Suprapubic skin (tissue), 4 donors: ENCODE measurements around the gene ITPRIPL1. TPM values are rescaled to one million over a fixed set of nuclear protein-coding genes. Genes with fewer than 3 reads are reported as not detected.

Experiments
- DNase-seq, 2 donors: peaks; one replicate each; pipeline ENCODE4 v3.0.0-alpha.2; 2019; ENCODE audit warnings: low spot score in 2 of 2
- H3K27ac ChIP-seq: fragments of 200-600 bp; sonication (generic); one replicate; pipeline ENCODE4 v1.5.1; 2019
- H3K27me3 ChIP-seq: fragments of 200-600 bp; sonication (generic); one replicate; pipeline ENCODE4 v1.5.1; 2019
- H3K36me3 ChIP-seq: fragments of 200-600 bp; sonication (generic); one replicate; pipeline ENCODE4 v1.5.1; 2019
- H3K4me1 ChIP-seq: fragments of 200-600 bp; sonication (generic); one replicate; pipeline ENCODE4 v1.5.1; 2019
- H3K4me3 ChIP-seq: fragments of 200-600 bp; sonication (generic); one replicate; pipeline ENCODE4 v1.5.1; 2019; ENCODE audit warnings: mild to moderate bottlenecking
- H3K9me3 ChIP-seq: fragments of 200-600 bp; sonication (generic); one replicate; pipeline ENCODE4 v1.5.1; 2019
- CTCF ChIP-seq, 2 donors: fragments of 200-600 bp in 1 of 2; fragments of 450-650 bp in 1 of 2; sonication (generic) in 1 of 2; IDR thresholded peaks; one replicate each; pipeline ENCODE4 v1.5.1; 2016 to 2019; ENCODE audit warnings: antibody characterized with exemption in 2 of 2, mild to moderate bottlenecking in 1 of 2, moderate library complexity in 1 of 2
- EP300 ChIP-seq: sonication (generic); formaldehyde crosslinking; IDR thresholded peaks from one replicate; pipeline ENCODE4 v1.6.1; 2017; ENCODE audit warnings: antibody characterized with exemption
- POLR2A ChIP-seq, 2 donors: fragments of 450-650 bp; IDR thresholded peaks; one replicate each; pipeline ENCODE4 v1.6.1; 2017; ENCODE audit warnings: antibody characterized with exemption in 2 of 2, mild to moderate bottlenecking in 2 of 2, moderate library complexity in 2 of 2
- POLR2AphosphoS5 ChIP-seq, 3 donors: sonication (generic); formaldehyde crosslinking; IDR thresholded peaks; one replicate each; pipeline ENCODE4 v1.6.1; 2017; ENCODE audit warnings: antibody characterized with exemption in 3 of 3
- WGBS: methylation state at CpG from one replicate; pipeline ENCODE4 v1.1.5; 2018; 5-methylcytosine and 5-hydroxymethylcytosine counted together
- total RNA-seq, 4 donors: library from RNA; depleted of rRNA; stranded (reverse); fragments of >200 nt; gene quantifications; one replicate each; pipeline ENCODE4 v1.1.0, GENCODE V29; 2016

Gene ITPRIPL1
- total RNA-seq, 4 donors from 2014 or later, result 0.86 to 2.6 (median 2.2) TPM

- WGBS, result 14% methylated on average over 15 of the region's 15 CpGs
- DNase-seq, result no peak
- H3K36me3 ChIP-seq, result no peaks in the 10 kb centered on the region
- no peak overlapping the region for H3K27ac ChIP-seq
- no peak for TF ChIP-seq POLR2A (IDR thresholded peaks at IDR 0.05)
- no peak for TF ChIP-seq POLR2AphosphoS5 (IDR thresholded peaks at IDR 0.05)
- TF ChIP-seq EP300, result no peak
- no peak for TF ChIP-seq CTCF (IDR thresholded peaks at IDR 0.05)
- no peaks in the 10 kb centered on the region for H3K27me3 ChIP-seq
- no peaks in the 10 kb centered on the region for H3K9me3 ChIP-seq
- peak overlapping the region; percentile 59 for H3K4me3 ChIP-seq
- H3K4me1 ChIP-seq, result peaks cover 14% of the 10 kb centered on the region
These were observed 11.1 kb downstream of the ITPRIPL1 start for GRCh38 chr2:96336104-96336775.

GRCh38 chr2:96336873-96337272 lies 11.8 kb downstream of the ITPRIPL1 start:
- TF ChIP-seq EP300 (no peak), CTCF (IDR thresholded peaks at IDR 0.05) (no peak), POLR2A (IDR thresholded peaks at IDR 0.05) (no peak), POLR2AphosphoS5 (IDR thresholded peaks at IDR 0.05) (no peak)
- WGBS, result 84% methylated on average over 3 of the region's 3 CpGs
- Histone ChIP-seq H3K36me3 (no peaks in the 10 kb centered on the region), H3K27me3 (no peaks in the 10 kb centered on the region), H3K4me3 (no peak overlapping the region), H3K27ac (no peak overlapping the region), H3K4me1 (peaks cover 14% of the 10 kb centered on the region), H3K9me3 (no peaks in the 10 kb centered on the region)
- DNase-seq, result no peak

GRCh38 chr2:96340493-96341414 lies 15.6 kb downstream of the ITPRIPL1 start:
- Histone ChIP-seq H3K9me3 (no peaks in the 10 kb centered on the region), H3K4me3 (no peak overlapping the region), H3K27ac (no peak overlapping the region), H3K27me3 (no peaks in the 10 kb centered on the region), H3K4me1 (peaks cover 6% of the 10 kb centered on the region), H3K36me3 (no peaks in the 10 kb centered on the region)
- DNase-seq, result no peak
- 91% methylated on average over 9 of the region's 9 CpGs for whole genome bisulfite sequencing
- TF ChIP-seq POLR2AphosphoS5 (IDR thresholded peaks at IDR 0.05), result no peak
- no peak for TF ChIP-seq CTCF (IDR thresholded peaks at IDR 0.05)

- TF ChIP-seq CTCF (IDR thresholded peaks at IDR 0.05), result no peak
- TF ChIP-seq POLR2A (IDR thresholded peaks at IDR 0.05), result no peak
- TF ChIP-seq EP300, result no peak
- TF ChIP-seq POLR2AphosphoS5 (IDR thresholded peaks at IDR 0.05), result no peak
- no peaks in the 10 kb centered on the region for H3K9me3 ChIP-seq
- no peak overlapping the region for H3K27ac ChIP-seq
- 96% methylated on average over 14 of the region's 14 CpGs for WGBS
- no peaks in the 10 kb centered on the region for H3K27me3 ChIP-seq
- no peaks in the 10 kb centered on the region for H3K4me1 ChIP-seq
- H3K4me3 ChIP-seq, result no peak overlapping the region
- H3K36me3 ChIP-seq, result no peaks in the 10 kb centered on the region
- DNase-seq, result no peak
These were observed 16.5 kb downstream of the ITPRIPL1 start for GRCh38 chr2:96341641-96342040.

GRCh38 chr2:96342085-96342484 lies 17.0 kb downstream of the ITPRIPL1 start:
- no peaks in the 10 kb centered on the region for H3K9me3 ChIP-seq
- no peak overlapping the region for H3K27ac ChIP-seq
- no peaks in the 10 kb centered on the region for H3K36me3 ChIP-seq
- H3K4me1 ChIP-seq, result no peaks in the 10 kb centered on the region
- H3K4me3 ChIP-seq, result no peak overlapping the region
- no peaks in the 10 kb centered on the region for H3K27me3 ChIP-seq
- DNase-seq, result no peak
- 78% methylated on average over 5 of the region's 6 CpGs for WGBS
- TF ChIP-seq CTCF (IDR thresholded peaks at IDR 0.05) (no peak), POLR2A (IDR thresholded peaks at IDR 0.05) (no peak), POLR2AphosphoS5 (IDR thresholded peaks at IDR 0.05) (no peak), EP300 (no peak)
